Natural killer cell (primary cell): Measurements from ENCODE around the gene GPR176. TPM values are rescaled to one million over a fixed set of nuclear protein-coding genes. Genes with fewer than 3 reads are reported as not detected.

Experiments
- ATAC-seq, 3 donors: fragments of 150-1000 bp in 2 of 3; fragments of 200-7000 bp in 1 of 3; cut with Tn5 transposase; 1 replicate in 1 of 3; 2 replicates in 2 of 3; pipeline ENCODE4 v1.10.0; 2021; ENCODE audit warnings: mild to moderate bottlenecking in 2 of 3, moderate library complexity in 2 of 3
- DNase-seq, 2 donors: peaks; one replicate each; pipeline versions ENCODE4 v3.0.0 to v3.0.0-alpha.2; 2013 to 2021; ENCODE audit warnings: mixed read lengths in 1 of 2
- H3K27ac ChIP-seq: one replicate; pipeline ENCODE4 v1.5.1; 2013; ENCODE audit warnings: mild to moderate bottlenecking, low read length
- H3K27me3 ChIP-seq: one replicate; pipeline ENCODE4 v1.6.1; 2013; ENCODE audit warnings: low read length; ENCODE audit not compliant: control insufficient read depth, insufficient read depth
- H3K36me3 ChIP-seq: one replicate; pipeline ENCODE4 v1.6.1; 2013; ENCODE audit warnings: low read length; ENCODE audit not compliant: control insufficient read depth, insufficient read depth
- H3K4me1 ChIP-seq: one replicate; pipeline ENCODE4 v1.6.1; 2013; ENCODE audit warnings: low read length; ENCODE audit not compliant: control insufficient read depth, insufficient read depth
- H3K4me3 ChIP-seq: one replicate; pipeline ENCODE4 v1.5.1; 2013; ENCODE audit warnings: low read length
- H3K9me3 ChIP-seq: one replicate; pipeline ENCODE4 v1.6.1; 2013; ENCODE audit warnings: low read length; ENCODE audit not compliant: control insufficient read depth, insufficient read depth
- H3K27ac Mint-ChIP-seq, 2 donors: one replicate each; pipeline ENCODE4 v1.8.0; 2022; ENCODE audit warnings: mild to moderate bottlenecking in 2 of 2, mixed read lengths in 2 of 2, moderate library complexity in 1 of 2
- H3K27me3 Mint-ChIP-seq, 2 donors: one replicate each; pipeline ENCODE4 v1.8.0; 2022; ENCODE audit warnings: low read depth in 2 of 2, mixed read lengths in 2 of 2
- H3K36me3 Mint-ChIP-seq: one replicate; pipeline ENCODE4 v1.8.0; 2022; ENCODE audit warnings: mixed read lengths
- H3K4me1 Mint-ChIP-seq, 2 donors: one replicate each; pipeline ENCODE4 v1.8.0; 2022; ENCODE audit warnings: mixed read lengths in 2 of 2
- H3K4me3 Mint-ChIP-seq: one replicate; pipeline ENCODE4 v1.8.0; 2022; ENCODE audit warnings: mild to moderate bottlenecking, moderate library complexity, mixed read lengths
- H3K9me3 Mint-ChIP-seq, 2 donors: one replicate each; pipeline ENCODE4 v1.8.0; 2022; ENCODE audit warnings: mixed read lengths in 2 of 2
- CTCF ChIP-seq: fragments of 200-600 bp; IDR thresholded peaks from one replicate; pipeline ENCODE4 v1.8.0; 2022; ENCODE audit warnings: antibody characterized with exemption
- WGBS: methylation state at CpG from one replicate; pipeline ENCODE4 v1.1.7; 2013; ENCODE audit warnings: missing lambda C conversion rate; ENCODE audit not compliant: insufficient coverage; 5-methylcytosine and 5-hydroxymethylcytosine counted together
- intact Hi-C: fragments of 100-400 bp; cut with micrococcal nuclease; formaldehyde crosslinking; loops from one replicate; pipeline ENCODE4 v1.14.2; 2022
- total RNA-seq, 4 donors: library from RNA; stranded (reverse); fragments of 120-200 nt in 1 of 4; gene quantifications; one replicate each; pipeline versions ENCODE4 v1.2.3 to v1.2.4, GENCODE V29; 2013 to 2022

Gene GPR176
- total RNA-seq, 3 donors from 2014 or later (not counting 1 experiment from before 2014, with no cell fraction given) = 0.38 TPM; not detected in 2

- Mint-ChIP-seq H3K9me3 (no peaks in the 10 kb centered on the region), H3K36me3 (no peaks in the 10 kb centered on the region), H3K27ac (no peak overlapping the region), H3K27me3 (peaks cover 2 to 19% of the 10 kb centered on the region in 2 donors), H3K4me3 (no peak overlapping the region), H3K4me1 (no peaks in the 10 kb centered on the region)
- TF ChIP-seq CTCF = no peak
- Histone ChIP-seq H3K27ac (no peak overlapping the region), H3K4me1 (no peaks in the 10 kb centered on the region), H3K27me3 (no peaks in the 10 kb centered on the region), H3K36me3 (no peaks in the 10 kb centered on the region), H3K9me3 (no peaks in the 10 kb centered on the region), H3K4me3 (no peak overlapping the region)
- ATAC-seq (no peak), DNase-seq (no peak)
- WGBS = 88% methylated on average over 3 of the region's 3 CpGs
- intact Hi-C loops = no loop called here
These were observed 63.7 kb downstream of the GPR176 start for GRCh38 chr15:39856357-39856756.

GRCh38 chr15:39855400-39855799 lies 64.7 kb downstream of the GPR176 start:
- no peak overlapping the region for H3K4me3 ChIP-seq
- Mint-ChIP-seq H3K36me3 (no peaks in the 10 kb centered on the region), H3K4me1 (no peaks in the 10 kb centered on the region), H3K27ac (no peak overlapping the region), H3K9me3 (no peaks in the 10 kb centered on the region), H3K27me3 (peaks cover 2 to 19% of the 10 kb centered on the region in 2 donors), H3K4me3 (no peak overlapping the region)
- ATAC-seq = no peak
- H3K36me3 ChIP-seq = no peaks in the 10 kb centered on the region
- no peaks in the 10 kb centered on the region for H3K9me3 ChIP-seq
- no peaks in the 10 kb centered on the region for H3K4me1 ChIP-seq
- H3K27me3 ChIP-seq = no peaks in the 10 kb centered on the region
- no peak for TF ChIP-seq CTCF
- DNase-seq = no peak
- no peak overlapping the region for H3K27ac ChIP-seq
- 76% methylated on average over 2 of the region's 2 CpGs for WGBS
- intact Hi-C loops = no loop called here

GRCh38 chr15:39854161-39854560 lies 65.9 kb downstream of the GPR176 start:
- Mint-ChIP-seq H3K4me3 (no peak overlapping the region), H3K27ac (no peak overlapping the region), H3K9me3 (no peaks in the 10 kb centered on the region), H3K36me3 (no peaks in the 10 kb centered on the region), H3K27me3 (peaks cover 2 to 25% of the 10 kb centered on the region in 2 donors), H3K4me1 (no peaks in the 10 kb centered on the region)
- no peaks in the 10 kb centered on the region for H3K27me3 ChIP-seq
- no peaks in the 10 kb centered on the region for H3K4me1 ChIP-seq
- H3K9me3 ChIP-seq = no peaks in the 10 kb centered on the region
- no peak overlapping the region for H3K27ac ChIP-seq
- no peaks in the 10 kb centered on the region for H3K36me3 ChIP-seq
- no peak overlapping the region for H3K4me3 ChIP-seq
- TF ChIP-seq CTCF = no peak
- ATAC-seq = no peak
- no peak for DNase-seq
- intact Hi-C loops = no loop called here

- peaks cover 8 to 38% of the 10 kb centered on the region in 2 donors for H3K27me3 Mint-ChIP-seq
- Histone ChIP-seq H3K27me3 (no peaks in the 10 kb centered on the region), H3K9me3 (no peaks in the 10 kb centered on the region), H3K36me3 (no peaks in the 10 kb centered on the region), H3K4me3 (no peak overlapping the region), H3K4me1 (no peaks in the 10 kb centered on the region), H3K27ac (no peak overlapping the region)
- intact Hi-C loops = no loop called here
- H3K36me3 Mint-ChIP-seq = no peaks in the 10 kb centered on the region
- WGBS = 77% methylated on average over 1 of the region's 1 CpG
- no peak for TF ChIP-seq CTCF
- no peaks in the 10 kb centered on the region for H3K9me3 Mint-ChIP-seq
- DNase-seq (no peak), ATAC-seq (no peak)
- no peak overlapping the region for H3K27ac Mint-ChIP-seq
- no peak overlapping the region for H3K4me3 Mint-ChIP-seq
- H3K4me1 Mint-ChIP-seq = no peaks in the 10 kb centered on the region
These were observed 67.8 kb downstream of the GPR176 start for GRCh38 chr15:39852250-39852649.
